SK-N-SH (cell line): ENCODE measurements around the gene TTC9. TPM values are rescaled to one million over a fixed set of nuclear protein-coding genes. Genes with fewer than 3 reads are reported as not detected.

Experiments used
- CTCF ChIA-PET: fragments of 300-600, 350-600 bp; formaldehyde crosslinking; extraction: SDS; loops from one replicate; lab custom pipeline; 2021; lab: Yijun Ruan, JAX
- POLR2A ChIA-PET: fragments of 350-600 bp; sonication (Branson Sonifier 250); formaldehyde crosslinking; extraction: SDS; loops from one replicate; lab custom pipeline; 2020; ENCODE audit warnings: antibody characterized with exemption, inconsistent platforms; lab: Yijun Ruan, JAX
- DNase-seq: peaks from one replicate; pipeline ENCODE4 v3.0.0; 2012
- H2AFZ ChIP-seq: fragments of 200-600 bp; sonication (generic); 2 replicates; pipeline ENCODE4 v1.8.1; 2016; ENCODE audit warnings: antibody characterized with exemption, mild to moderate bottlenecking, low read depth
- H3F3A ChIP-seq: fragments of 200-600 bp; sonication (generic); replicated peaks from 2 replicates; pipeline ENCODE3; 2016; ENCODE audit warnings: antibody characterized with exemption, mild to moderate bottlenecking; ENCODE audit not compliant: insufficient read depth
- H3K27ac ChIP-seq, 2 experiments: fragments of 200-500 bp in 1 of 2; fragments of 200-600 bp in 1 of 2; sonication (Bioruptor generic) in 1 of 2; sonication (generic), shearing (Covaris generic) in 1 of 2; 2 replicates each; pipeline versions ENCODE4 v1.5.1 to v1.6.1; 2014 to 2016; ENCODE audit warnings: low read depth in 2 of 2, inconsistent platforms in 1 of 2, low read length in 1 of 2, mild to moderate bottlenecking in 1 of 2, mixed read lengths in 1 of 2
- H3K27me3 ChIP-seq: fragments of 200-600 bp; sonication (generic), shearing (Covaris generic); 2 replicates; pipeline ENCODE4 v1.6.1; 2016; ENCODE audit warnings: mixed run types; ENCODE audit not compliant: insufficient read depth
- H3K36me3 ChIP-seq, 2 experiments: fragments of 200-500 bp in 1 of 2; fragments of 200-600 bp in 1 of 2; sonication (Bioruptor generic) in 1 of 2; sonication (generic) in 1 of 2; replicated peaks in 1 of 2; 2 replicates each; pipeline versions ENCODE3 to v1.5.1; 2014 to 2016; ENCODE audit warnings: low read length in 1 of 2, mild to moderate bottlenecking in 1 of 2; ENCODE audit not compliant: insufficient read depth in 2 of 2, control insufficient read depth in 1 of 2
- H3K4me1 ChIP-seq, 2 experiments: fragments of 200-500 bp in 1 of 2; fragments of 200-600 bp in 1 of 2; sonication (Bioruptor generic) in 1 of 2; sonication (generic), shearing (Covaris generic) in 1 of 2; 2 replicates each; pipeline versions ENCODE4 v1.5.1 to v1.6.1; 2014 to 2016; ENCODE audit warnings: low read depth in 1 of 2, low read length in 1 of 2, mixed run types in 1 of 2; ENCODE audit not compliant: insufficient read depth in 2 of 2, control insufficient read depth in 1 of 2
- H3K4me2 ChIP-seq: fragments of 200-600 bp; sonication (generic), shearing (Covaris generic); 2 replicates; pipeline ENCODE4 v1.6.1; 2017; ENCODE audit warnings: mixed run types
- H3K4me3 ChIP-seq, 2 experiments: fragments of 200-500 bp in 1 of 2; fragments of 200-600 bp in 1 of 2; sonication (Bioruptor generic) in 1 of 2; sonication (generic), shearing (Covaris generic) in 1 of 2; 2 replicates each; pipeline versions ENCODE4 v1.5.1 to v1.8.1; 2014 to 2016; ENCODE audit warnings: low read depth in 2 of 2, inconsistent platforms in 1 of 2, low read length in 1 of 2, mild to moderate bottlenecking in 1 of 2, mixed read lengths in 1 of 2, moderate library complexity in 1 of 2
- H3K79me2 ChIP-seq: fragments of 200-600 bp; sonication (generic); 2 replicates; pipeline ENCODE4 v1.8.1; 2017; ENCODE audit warnings: mild to moderate bottlenecking; ENCODE audit not compliant: insufficient read depth
- H3K9ac ChIP-seq: fragments of 200-600 bp; sonication (generic); 2 replicates; pipeline ENCODE4 v1.6.1; 2017; ENCODE audit warnings: mixed run types
- H3K9me2 ChIP-seq: fragments of 200-600 bp; sonication (generic); 2 replicates; pipeline ENCODE4 v1.6.1; 2017; ENCODE audit warnings: mixed run types
- H3K9me3 ChIP-seq: fragments of 200-600 bp; sonication (generic); 2 replicates; pipeline ENCODE4 v1.6.1; 2017; ENCODE audit warnings: mixed run types, mild to moderate bottlenecking, moderate library complexity
- H4K20me1 ChIP-seq: fragments of 200-600 bp; sonication (generic); 2 replicates; pipeline ENCODE4 v1.6.1; 2017; ENCODE audit warnings: mild to moderate bottlenecking, mixed run types; ENCODE audit not compliant: insufficient read depth
- CHD2 ChIP-seq: fragments of 150-350 bp; IDR thresholded peaks from 2 replicates; pipeline ENCODE4 v1.6.1; 2018; ENCODE audit warnings: low read length; ENCODE audit not compliant: partially characterized antibody
- EP300 ChIP-seq, 2 experiments: IDR thresholded peaks; 2 replicates each; pipeline versions ENCODE4 v1.4.0 to v1.6.1; 2012; ENCODE audit warnings: borderline replicate concordance in 1 of 2, low read depth in 1 of 2, low read length in 1 of 2
- EZH2phosphoT487 ChIP-seq: fragments of 200-600 bp; sonication (generic); IDR thresholded peaks from 2 replicates; pipeline ENCODE4 v1.6.1; 2017; ENCODE audit warnings: low read depth, mixed run types, mild to moderate bottlenecking, antibody characterized with exemption, moderate library complexity, borderline replicate concordance
- FOSL2 ChIP-seq: IDR thresholded peaks from 2 replicates; pipeline ENCODE4 v1.4.0; 2012; ENCODE audit warnings: low read depth, mild to moderate bottlenecking, moderate library complexity, borderline replicate concordance
- FOXM1 ChIP-seq: IDR thresholded peaks from 2 replicates; pipeline ENCODE4 v1.4.0; 2012; ENCODE audit warnings: low read depth, mild to moderate bottlenecking
- GABPA ChIP-seq: IDR thresholded peaks from 2 replicates; pipeline ENCODE4 v1.4.0; 2012; ENCODE audit warnings: low read depth, mild to moderate bottlenecking
- GATA2 ChIP-seq: sonication (generic); formaldehyde crosslinking; IDR thresholded peaks from 2 replicates; pipeline ENCODE4 v1.5.0; 2020; ENCODE audit warnings: mild to moderate bottlenecking, missing genetic modification reagents
- MEF2A ChIP-seq: IDR thresholded peaks from 2 replicates; pipeline ENCODE4 v1.4.0; 2012; ENCODE audit warnings: low read depth, borderline replicate concordance
- MXI1 ChIP-seq: IDR thresholded peaks from 2 replicates; pipeline ENCODE4 v1.6.1; 2012; ENCODE audit warnings: mild to moderate bottlenecking, low read depth, low read length, improper control_type of control experiment
- NFIC ChIP-seq: IDR thresholded peaks from 2 replicates; pipeline ENCODE4 v1.4.0; 2012; ENCODE audit warnings: borderline replicate concordance
- RAD21 ChIP-seq: IDR thresholded peaks from 2 replicates; pipeline ENCODE4 v1.6.1; 2012; ENCODE audit warnings: mild to moderate bottlenecking, low read length
- RCOR1 ChIP-seq: fragments of 150-350 bp; IDR thresholded peaks from 2 replicates; pipeline ENCODE4 v1.6.1; 2017; ENCODE audit warnings: antibody characterized with exemption, low read length
- RXRA ChIP-seq: IDR thresholded peaks from 2 replicates; pipeline ENCODE4 v1.4.0; 2012; ENCODE audit warnings: low read depth, mild to moderate bottlenecking, borderline replicate concordance
- SMC3 ChIP-seq: IDR thresholded peaks from 2 replicates; pipeline ENCODE4 v1.6.1; 2012; ENCODE audit warnings: low read depth, low read length, improper control_type of control experiment
- TAF1 ChIP-seq: IDR thresholded peaks from 2 replicates; pipeline ENCODE4 v1.6.1; 2012; ENCODE audit warnings: low read depth, mild to moderate bottlenecking, low read length, moderate library complexity, borderline replicate concordance
- TCF12 ChIP-seq: IDR thresholded peaks from 2 replicates; pipeline ENCODE4 v1.4.0; 2012
- WGBS: methylation state at CpG from one replicate; pipeline ENCODE4 v1.1.6; 2017; ENCODE audit warnings: low lambda C conversion rate; 5-methylcytosine and 5-hydroxymethylcytosine counted together
- polyA plus RNA-seq, 3 experiments: library from polyadenylated mRNA; depleted of rRNA; stranded (reverse); fragments of >200 nt; gene quantifications; 2 replicates each; pipeline ENCODE4 v1.2.3, GENCODE V29; 2012
- TF ChIP-seq, protein P1 (sequence below): IDR thresholded peaks from 2 replicates; pipeline ENCODE4 v1.4.0; 2012; ENCODE audit warnings: low read depth
- TF ChIP-seq, protein P2 (sequence below): fragments of 200-600 bp; sonication (generic); IDR thresholded peaks from 2 replicates; pipeline ENCODE4 v1.6.1; 2017; ENCODE audit warnings: antibody characterized with exemption, mild to moderate bottlenecking, moderate library complexity
- TF ChIP-seq, protein P3 (sequence below): IDR thresholded peaks from 2 replicates; pipeline ENCODE4 v1.6.1; 2012; ENCODE audit warnings: mild to moderate bottlenecking, low read depth, low read length, moderate library complexity
- TF ChIP-seq, protein P4 (sequence below): IDR thresholded peaks from 2 replicates; pipeline ENCODE4 v1.4.0; 2012; ENCODE audit warnings: low read depth, borderline replicate concordance
- TF ChIP-seq, protein P5 (sequence below): IDR thresholded peaks from 2 replicates; pipeline ENCODE4 v1.4.0; 2012; ENCODE audit warnings: low read depth, borderline replicate concordance

The TTC9 gene
- polyA plus RNA-seq, 1 of the 3 experiments (the other 2 are of a cell fraction), result 0.33 TPM

DNA sequence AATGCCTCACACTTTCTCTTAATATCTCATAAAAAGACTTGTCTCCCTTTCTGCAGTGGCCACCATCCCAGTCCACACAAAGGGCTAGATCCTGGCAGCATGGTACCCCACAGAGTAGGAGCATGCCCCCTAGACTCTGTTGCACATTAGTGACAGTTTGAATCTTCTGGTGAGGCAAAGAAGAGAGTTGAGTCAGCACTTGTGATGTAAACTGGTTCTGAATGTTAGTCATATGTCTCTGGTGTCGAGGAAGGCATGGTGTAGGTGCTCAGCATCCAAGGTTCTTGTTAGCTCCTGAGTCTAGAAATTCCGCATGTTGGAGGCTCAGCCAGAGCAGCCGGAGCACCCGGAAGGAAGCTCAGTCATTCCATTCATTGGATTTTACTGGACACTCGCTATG, 9.8 kb downstream of the TTC9 start:
- Histone ChIP-seq H3K9me3 (no peaks in the 10 kb centered on the region), H3K4me3 (no peak overlapping the region), H3K9ac (no peak overlapping the region), H3K27ac (no peak overlapping the region), H3K27me3 (no peaks in the 10 kb centered on the region), H3K4me2 (no peak overlapping the region), H2AFZ (no peak overlapping the region), H3K9me2 (no peaks in the 10 kb centered on the region), H3F3A (no peaks in the 10 kb centered on the region), H3K79me2 (no peaks in the 10 kb centered on the region), H3K36me3 (no peaks in the 10 kb centered on the region), H4K20me1 (no peaks in the 10 kb centered on the region), H3K4me1 (no peaks in the 10 kb centered on the region; a peak in 1 of 4 replicates)
- CTCF ChIA-PET, result interaction anchor here (1.4 kb wide), 1 partner anchor 15 kb away, joined by 3 read pairs; no protein-coding TSS in a partner anchor
- POLR2A ChIA-PET, result no interaction called here
- TF ChIP-seq FOSL2 (no peak), RXRA (no peak), GATA2 (CRISPR knock-in tag) (no peak)
- 79% methylated on average over 5 of the region's 5 CpGs for WGBS
- no peak for DNase-seq

DNA sequence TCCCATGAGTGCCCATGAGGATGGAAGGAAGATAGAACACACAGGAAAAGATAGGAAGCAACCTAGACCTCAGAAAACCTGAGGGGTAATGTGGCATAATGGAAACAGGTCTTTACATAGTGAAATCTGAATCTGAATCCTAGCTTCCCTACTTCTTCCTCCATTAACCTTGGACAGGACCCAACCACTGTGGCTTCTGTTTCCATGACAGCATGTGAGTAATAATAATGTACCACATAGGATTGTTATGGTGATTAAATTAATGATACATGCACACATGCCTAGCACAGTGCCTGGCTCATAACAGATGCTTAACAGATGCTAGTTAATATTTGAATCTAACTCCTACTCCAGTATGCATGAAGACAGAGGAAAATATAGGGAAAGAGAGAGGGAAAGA, 11.2 kb downstream of the TTC9 start:
- Histone ChIP-seq H3K4me2 (no peak overlapping the region), H3K27ac (no peak overlapping the region), H3K27me3 (no peaks in the 10 kb centered on the region; the same call in 1 of the 2 replicates), H2AFZ (no peak overlapping the region), H3K36me3 (no peaks in the 10 kb centered on the region), H3K9ac (no peak overlapping the region), H3K9me3 (no peaks in the 10 kb centered on the region), H3F3A (no peaks in the 10 kb centered on the region), H3K4me1 (no peaks in the 10 kb centered on the region), H3K79me2 (no peaks in the 10 kb centered on the region), H4K20me1 (no peaks in the 10 kb centered on the region), H3K9me2 (no peaks in the 10 kb centered on the region), H3K4me3 (no peak overlapping the region)
- CTCF ChIA-PET, result interaction anchor here (1.0 to 1.4 kb wide), 2 partner anchors 8 to 13 kb away, joined by 3 read pairs; no protein-coding TSS in a partner anchor
- DNase-seq, result no peak
- POLR2A ChIA-PET, result no interaction called here
- TF ChIP-seq RAD21 (no peak), EP300 (IDR thresholded peaks at IDR 0.05; ENCODE audit: borderline replicate concordance in 1 of 2, low read depth in 1 of 2, low read length in 1 of 2) (no peak), EZH2phosphoT487 (no peak), NFIC (no peak), RCOR1 (no peak), TAF1 (no peak), CHD2 (no peak), FOXM1 (no peak), SMC3 (no peak), MXI1 (no peak), GABPA (no peak), TCF12 (no peak), MEF2A (no peak)
- TF ChIP-seq, protein P1, sequence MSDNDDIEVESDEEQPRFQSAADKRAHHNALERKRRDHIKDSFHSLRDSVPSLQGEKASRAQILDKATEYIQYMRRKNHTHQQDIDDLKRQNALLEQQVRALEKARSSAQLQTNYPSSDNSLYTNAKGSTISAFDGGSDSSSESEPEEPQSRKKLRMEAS, result no peak
- TF ChIP-seq, protein P2, sequence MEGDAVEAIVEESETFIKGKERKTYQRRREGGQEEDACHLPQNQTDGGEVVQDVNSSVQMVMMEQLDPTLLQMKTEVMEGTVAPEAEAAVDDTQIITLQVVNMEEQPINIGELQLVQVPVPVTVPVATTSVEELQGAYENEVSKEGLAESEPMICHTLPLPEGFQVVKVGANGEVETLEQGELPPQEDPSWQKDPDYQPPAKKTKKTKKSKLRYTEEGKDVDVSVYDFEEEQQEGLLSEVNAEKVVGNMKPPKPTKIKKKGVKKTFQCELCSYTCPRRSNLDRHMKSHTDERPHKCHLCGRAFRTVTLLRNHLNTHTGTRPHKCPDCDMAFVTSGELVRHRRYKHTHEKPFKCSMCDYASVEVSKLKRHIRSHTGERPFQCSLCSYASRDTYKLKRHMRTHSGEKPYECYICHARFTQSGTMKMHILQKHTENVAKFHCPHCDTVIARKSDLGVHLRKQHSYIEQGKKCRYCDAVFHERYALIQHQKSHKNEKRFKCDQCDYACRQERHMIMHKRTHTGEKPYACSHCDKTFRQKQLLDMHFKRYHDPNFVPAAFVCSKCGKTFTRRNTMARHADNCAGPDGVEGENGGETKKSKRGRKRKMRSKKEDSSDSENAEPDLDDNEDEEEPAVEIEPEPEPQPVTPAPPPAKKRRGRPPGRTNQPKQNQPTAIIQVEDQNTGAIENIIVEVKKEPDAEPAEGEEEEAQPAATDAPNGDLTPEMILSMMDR, result no peak
- TF ChIP-seq, protein P3, sequence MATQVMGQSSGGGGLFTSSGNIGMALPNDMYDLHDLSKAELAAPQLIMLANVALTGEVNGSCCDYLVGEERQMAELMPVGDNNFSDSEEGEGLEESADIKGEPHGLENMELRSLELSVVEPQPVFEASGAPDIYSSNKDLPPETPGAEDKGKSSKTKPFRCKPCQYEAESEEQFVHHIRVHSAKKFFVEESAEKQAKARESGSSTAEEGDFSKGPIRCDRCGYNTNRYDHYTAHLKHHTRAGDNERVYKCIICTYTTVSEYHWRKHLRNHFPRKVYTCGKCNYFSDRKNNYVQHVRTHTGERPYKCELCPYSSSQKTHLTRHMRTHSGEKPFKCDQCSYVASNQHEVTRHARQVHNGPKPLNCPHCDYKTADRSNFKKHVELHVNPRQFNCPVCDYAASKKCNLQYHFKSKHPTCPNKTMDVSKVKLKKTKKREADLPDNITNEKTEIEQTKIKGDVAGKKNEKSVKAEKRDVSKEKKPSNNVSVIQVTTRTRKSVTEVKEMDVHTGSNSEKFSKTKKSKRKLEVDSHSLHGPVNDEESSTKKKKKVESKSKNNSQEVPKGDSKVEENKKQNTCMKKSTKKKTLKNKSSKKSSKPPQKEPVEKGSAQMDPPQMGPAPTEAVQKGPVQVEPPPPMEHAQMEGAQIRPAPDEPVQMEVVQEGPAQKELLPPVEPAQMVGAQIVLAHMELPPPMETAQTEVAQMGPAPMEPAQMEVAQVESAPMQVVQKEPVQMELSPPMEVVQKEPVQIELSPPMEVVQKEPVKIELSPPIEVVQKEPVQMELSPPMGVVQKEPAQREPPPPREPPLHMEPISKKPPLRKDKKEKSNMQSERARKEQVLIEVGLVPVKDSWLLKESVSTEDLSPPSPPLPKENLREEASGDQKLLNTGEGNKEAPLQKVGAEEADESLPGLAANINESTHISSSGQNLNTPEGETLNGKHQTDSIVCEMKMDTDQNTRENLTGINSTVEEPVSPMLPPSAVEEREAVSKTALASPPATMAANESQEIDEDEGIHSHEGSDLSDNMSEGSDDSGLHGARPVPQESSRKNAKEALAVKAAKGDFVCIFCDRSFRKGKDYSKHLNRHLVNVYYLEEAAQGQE, result no peak
- TF ChIP-seq, protein P4, sequence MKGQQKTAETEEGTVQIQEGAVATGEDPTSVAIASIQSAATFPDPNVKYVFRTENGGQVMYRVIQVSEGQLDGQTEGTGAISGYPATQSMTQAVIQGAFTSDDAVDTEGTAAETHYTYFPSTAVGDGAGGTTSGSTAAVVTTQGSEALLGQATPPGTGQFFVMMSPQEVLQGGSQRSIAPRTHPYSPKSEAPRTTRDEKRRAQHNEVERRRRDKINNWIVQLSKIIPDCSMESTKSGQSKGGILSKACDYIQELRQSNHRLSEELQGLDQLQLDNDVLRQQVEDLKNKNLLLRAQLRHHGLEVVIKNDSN, result no peak
- TF ChIP-seq, protein P5, sequence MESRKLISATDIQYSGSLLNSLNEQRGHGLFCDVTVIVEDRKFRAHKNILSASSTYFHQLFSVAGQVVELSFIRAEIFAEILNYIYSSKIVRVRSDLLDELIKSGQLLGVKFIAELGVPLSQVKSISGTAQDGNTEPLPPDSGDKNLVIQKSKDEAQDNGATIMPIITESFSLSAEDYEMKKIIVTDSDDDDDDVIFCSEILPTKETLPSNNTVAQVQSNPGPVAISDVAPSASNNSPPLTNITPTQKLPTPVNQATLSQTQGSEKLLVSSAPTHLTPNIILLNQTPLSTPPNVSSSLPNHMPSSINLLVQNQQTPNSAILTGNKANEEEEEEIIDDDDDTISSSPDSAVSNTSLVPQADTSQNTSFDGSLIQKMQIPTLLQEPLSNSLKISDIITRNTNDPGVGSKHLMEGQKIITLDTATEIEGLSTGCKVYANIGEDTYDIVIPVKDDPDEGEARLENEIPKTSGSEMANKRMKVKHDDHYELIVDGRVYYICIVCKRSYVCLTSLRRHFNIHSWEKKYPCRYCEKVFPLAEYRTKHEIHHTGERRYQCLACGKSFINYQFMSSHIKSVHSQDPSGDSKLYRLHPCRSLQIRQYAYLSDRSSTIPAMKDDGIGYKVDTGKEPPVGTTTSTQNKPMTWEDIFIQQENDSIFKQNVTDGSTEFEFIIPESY, result no peak
